ENCODE measurements around the gene SOX1.

Gene SOX1

DNA sequence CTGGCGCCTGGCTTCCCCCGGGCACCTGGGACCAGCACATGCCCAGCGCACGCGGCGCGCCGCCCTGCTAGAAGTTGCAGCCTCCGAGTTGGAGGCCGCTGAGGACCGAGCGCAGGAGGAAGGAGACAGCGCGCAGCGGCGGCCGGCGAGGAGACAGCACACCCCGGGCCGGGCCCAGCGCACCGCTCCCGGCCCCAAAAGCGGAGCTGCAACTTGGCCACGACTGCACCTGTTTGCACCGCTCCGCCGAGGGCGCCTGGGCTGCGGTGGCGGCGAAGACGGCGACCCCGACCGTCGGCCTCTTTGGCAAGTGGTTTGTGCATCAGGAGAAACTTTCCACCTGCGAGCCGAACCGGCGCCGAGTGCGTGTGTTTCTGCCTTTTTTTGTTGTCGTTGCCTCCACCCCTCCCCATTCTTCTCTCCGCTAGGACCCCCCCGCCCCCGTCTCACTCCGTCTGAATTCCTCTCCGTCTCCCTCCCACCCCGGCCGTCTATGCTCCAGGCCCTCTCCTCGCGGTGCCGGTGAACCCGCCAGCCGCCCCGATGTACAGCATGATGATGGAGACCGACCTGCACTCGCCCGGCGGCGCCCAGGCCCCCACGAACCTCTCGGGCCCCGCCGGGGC, at the start of gene SOX1:
SOX1 (plus strand) TSS at position 34 of the 626 bp plus-strand sequence; CDS start at position 544, 510 bp downstream.
- no peak for DNase-seq

GRCh38 chr13:112024577-112024976, 42.4 kb upstream of the SOX1 start:
- no peak for DNase-seq

DNA sequence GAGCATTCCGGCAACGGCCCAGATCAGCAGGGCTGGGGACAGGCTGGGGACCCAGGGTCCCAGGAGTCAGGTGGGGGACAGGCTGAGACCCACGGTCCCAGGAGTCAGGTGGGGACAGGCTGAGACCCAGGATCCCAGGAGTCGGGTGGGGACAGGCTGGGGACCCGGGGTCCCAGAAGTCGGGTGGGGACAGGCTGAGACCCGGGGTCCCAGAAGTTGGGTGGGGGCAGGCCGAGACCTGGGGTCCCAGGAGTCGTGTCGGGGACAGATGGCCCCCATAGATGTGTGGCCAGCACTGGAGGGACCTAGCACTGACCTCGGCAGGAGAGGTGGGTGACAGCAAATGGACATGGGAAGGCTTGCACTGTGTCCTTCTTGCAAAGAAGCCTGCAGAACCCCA, 39.7 kb upstream of the SOX1 start:
- DNase-seq, result no peak

GRCh38 chr13:112028481-112028880, 38.5 kb upstream of the SOX1 start:
- DNase-seq, result no peak

- no peak for DNase-seq
Measured at GRCh38 chr13:112029143-112029542, 37.8 kb upstream of the SOX1 start.

DNA sequence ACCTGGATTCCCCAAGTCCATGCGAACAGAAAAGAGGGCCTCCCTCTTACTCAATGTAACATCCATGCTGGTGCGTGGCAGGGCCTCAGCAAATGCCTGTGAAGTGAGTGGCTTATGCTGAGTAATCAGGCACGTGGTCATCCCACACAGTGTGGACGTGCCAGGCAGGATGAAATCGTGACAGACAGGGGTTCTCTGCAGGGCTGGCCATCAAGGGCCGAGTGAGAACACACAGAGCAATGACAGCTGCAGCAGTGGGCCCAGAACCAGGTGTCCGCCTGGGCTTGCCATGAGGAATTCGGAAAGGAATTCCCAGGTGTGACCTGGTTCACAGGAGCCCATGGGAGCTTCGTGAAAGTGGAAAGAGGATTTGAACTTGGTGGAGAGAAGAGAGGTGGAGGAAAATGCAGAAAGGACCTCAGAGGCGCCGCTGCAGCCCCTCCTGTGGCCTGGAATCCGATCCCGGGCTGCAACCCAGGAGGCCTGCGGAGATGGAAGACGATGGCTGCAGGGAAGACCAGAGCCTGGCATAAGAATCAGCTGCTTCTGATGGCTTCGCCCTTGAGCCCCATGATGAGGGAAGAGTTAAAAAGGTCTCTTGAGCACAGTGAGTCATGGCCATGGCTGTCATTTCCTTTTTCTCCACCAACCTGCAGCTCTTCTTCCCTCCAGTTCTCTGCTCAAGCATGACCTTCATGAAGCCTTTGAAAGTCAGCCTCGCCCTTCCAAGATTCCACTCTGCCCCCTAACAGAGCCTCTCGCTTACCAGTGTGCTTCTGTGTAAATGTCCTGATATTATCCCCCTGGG, 34.6 kb upstream of the SOX1 start:
- no peak for DNase-seq

- no peak for DNase-seq
Measured at GRCh38 chr13:112034231-112034630, 32.7 kb upstream of the SOX1 start.

DNA sequence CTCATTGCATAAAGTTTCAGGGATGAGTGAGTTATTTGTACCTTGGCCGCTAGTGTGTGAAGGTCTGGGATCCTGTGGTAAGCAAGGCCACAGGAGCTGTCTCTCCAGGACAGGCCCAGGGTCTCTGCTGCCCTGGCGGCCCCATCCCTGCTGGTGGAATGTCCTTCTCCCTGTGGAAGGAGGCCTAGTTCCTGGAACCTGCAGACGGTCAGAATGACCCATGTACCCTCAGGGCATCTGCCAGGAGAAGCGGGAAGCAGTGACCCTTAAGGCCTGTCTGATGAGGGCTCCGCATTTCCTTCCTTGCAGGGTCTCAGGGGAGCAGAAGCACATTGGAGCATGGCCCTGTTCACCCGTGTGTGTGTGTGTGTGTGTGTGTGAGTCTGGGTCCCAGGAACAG, 32.1 kb upstream of the SOX1 start:
- DNase-seq, result no peak

GRCh38 chr13:112042496-112042895, 24.5 kb upstream of the SOX1 start:
- DNase-seq, result no peak

- DNase-seq, result no peak
Measured at GRCh38 chr13:112052213-112052612, 14.7 kb upstream of the SOX1 start.

- DNase-seq, result no peak
Measured at GRCh38 chr13:112053167-112053743, 13.7 kb upstream of the SOX1 start.

DNA sequence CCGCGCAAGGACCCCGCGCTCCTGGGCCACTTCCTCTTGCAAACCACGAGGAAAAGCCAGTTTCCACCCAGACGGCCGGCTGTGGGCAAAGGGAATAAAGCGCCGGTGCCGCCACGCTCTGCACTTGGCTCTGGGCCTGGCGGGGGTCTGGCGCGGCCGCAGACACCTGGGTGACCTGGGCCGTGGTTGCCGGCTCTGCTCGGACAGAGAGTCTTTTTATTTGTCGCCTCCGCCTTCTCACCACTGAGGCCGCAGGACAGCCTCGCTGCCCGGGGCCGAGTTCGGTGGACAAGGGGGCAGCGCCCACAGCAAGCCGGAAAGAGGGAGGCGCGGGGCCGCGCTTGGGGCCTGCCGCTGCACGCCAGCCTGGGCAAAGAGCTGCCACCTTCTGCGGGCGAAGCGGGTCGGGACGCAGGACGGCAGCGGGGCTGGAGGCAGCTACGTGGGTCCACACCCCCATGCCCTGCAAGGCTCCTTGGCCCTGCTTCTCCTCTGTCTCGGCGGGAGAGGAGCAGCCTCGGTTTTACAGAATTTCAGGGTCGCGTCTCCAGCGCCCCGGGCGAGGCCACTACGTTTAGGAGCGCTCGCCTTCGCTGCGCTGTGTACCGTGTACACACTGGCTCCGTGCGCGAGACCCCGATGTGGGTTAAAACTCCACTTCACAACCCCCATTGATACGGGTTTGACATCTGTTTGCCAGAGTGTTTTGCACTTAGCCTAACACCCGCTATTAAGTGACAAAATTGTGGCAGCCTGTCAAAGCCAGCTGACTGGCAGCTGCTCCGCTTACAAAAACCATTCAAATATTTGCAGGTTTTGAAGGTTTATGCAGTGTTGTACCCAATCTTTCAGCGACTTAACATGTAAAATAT, 13.0 kb upstream of the SOX1 start:
- DNase-seq, result no peak

DNA sequence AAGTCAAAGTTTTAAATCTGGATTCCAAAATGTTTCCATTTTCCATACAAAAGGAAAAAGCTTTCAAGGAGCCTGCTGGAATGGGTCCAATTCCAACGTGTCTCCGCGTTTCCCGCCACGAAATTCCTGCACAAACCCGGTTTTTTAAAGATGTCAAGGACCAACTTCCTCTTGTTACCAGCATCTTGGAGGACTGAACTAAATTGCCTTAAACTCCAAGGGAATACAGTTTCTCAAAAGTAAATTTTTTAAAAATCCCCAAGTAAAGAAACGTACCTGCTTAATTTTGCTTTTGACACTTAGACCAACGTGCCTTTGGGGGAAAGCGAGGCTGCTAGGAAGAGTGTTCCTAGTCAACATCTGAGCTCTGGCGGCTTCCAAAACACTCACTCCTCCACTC, 12.3 kb upstream of the SOX1 start:
- DNase-seq, result no peak

GRCh38 chr13:112055036-112055914, 11.7 kb upstream of the SOX1 start:
- no peak for DNase-seq

DNA sequence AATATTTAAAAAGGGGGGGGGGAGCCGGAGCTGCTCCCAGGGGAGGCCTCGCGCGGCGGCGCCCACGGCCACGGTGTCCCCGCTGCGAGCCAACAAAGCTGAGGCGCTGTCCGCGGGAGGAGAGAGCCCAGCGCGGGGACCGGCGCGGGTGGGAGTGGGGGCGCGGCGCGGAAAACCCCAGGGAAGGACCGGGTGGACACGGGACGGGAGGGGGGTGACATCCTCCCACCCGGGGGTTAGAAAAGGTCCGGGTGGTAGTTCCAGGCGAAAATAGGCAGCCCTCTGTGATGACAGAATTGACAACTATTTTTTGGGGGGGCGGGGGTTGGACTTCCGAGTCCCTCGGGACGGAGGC, 11.1 kb upstream of the SOX1 start:
- no peak for DNase-seq

- no peak for DNase-seq
Measured at GRCh38 chr13:112056284-112056727, 10.6 kb upstream of the SOX1 start.

- no peak for DNase-seq
Measured at GRCh38 chr13:112056739-112057438, 10.1 kb upstream of the SOX1 start.

- DNase-seq, result no peak
Measured at GRCh38 chr13:112057439-112057735, 9.6 kb upstream of the SOX1 start.

GRCh38 chr13:112057736-112058518, 9.0 kb upstream of the SOX1 start:
- no peak for DNase-seq

DNA sequence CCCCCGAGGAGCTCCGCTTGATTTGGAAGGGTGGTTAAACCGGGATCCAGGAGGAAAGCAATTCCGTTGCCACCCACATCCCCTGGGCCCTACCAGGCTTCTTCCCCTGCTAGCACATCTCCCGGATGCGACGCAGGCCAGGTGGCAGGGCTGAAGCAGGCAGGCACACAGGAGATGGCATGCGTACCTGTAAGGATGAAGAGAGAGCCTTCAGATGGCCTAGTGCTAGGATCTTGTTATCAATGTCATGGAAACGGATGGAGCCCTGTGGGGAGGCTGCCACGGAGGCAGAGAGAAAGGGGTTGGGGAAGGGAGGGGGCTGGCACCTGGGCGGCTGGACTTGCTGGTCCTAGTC, 8.5 kb upstream of the SOX1 start:
- DNase-seq, result no peak

- no peak for DNase-seq
Measured at GRCh38 chr13:112058941-112059340, 8.0 kb upstream of the SOX1 start.
